HepG2 (cell line): ENCODE data around the gene ZNF3. TPM values are rescaled to one million over a fixed set of nuclear protein-coding genes. Genes with fewer than 3 reads are reported as not detected.

Experiments
- CENPBD1 ChIP-seq: sonication (generic); formaldehyde crosslinking; IDR thresholded peaks from 2 replicates; pipeline ENCODE4 v1.8.0; 2022; ENCODE audit warnings: missing genetic modification reagents, low read depth, mild to moderate bottlenecking, borderline replicate concordance
- FOSL1 ChIP-seq: sonication (generic); formaldehyde crosslinking; IDR thresholded peaks from 2 replicates; pipeline ENCODE4 v1.9.0; 2021; ENCODE audit warnings: missing genetic modification reagents, borderline replicate concordance
- NCOA5 ChIP-seq: sonication (generic); formaldehyde crosslinking; IDR thresholded peaks from 2 replicates; pipeline ENCODE4 v1.4.0; 2020; ENCODE audit warnings: missing genetic modification reagents
- NFYB ChIP-seq: sonication (generic); formaldehyde crosslinking; IDR thresholded peaks from 2 replicates; pipeline ENCODE4 v1.4.0; 2020; ENCODE audit warnings: missing genetic modification reagents
- NPAS2 ChIP-seq: sonication (generic); formaldehyde crosslinking; IDR thresholded peaks from 2 replicates; pipeline ENCODE4 v1.8.0; 2022; ENCODE audit warnings: mild to moderate bottlenecking, missing genetic modification reagents, borderline replicate concordance
- SUZ12 ChIP-seq: fragments of 150-350 bp; IDR thresholded peaks from 2 replicates; pipeline ENCODE4 v1.6.1; 2014; ENCODE audit warnings: low read depth, low read length
- TBX2 ChIP-seq: sonication (generic); formaldehyde crosslinking; IDR thresholded peaks from 2 replicates; pipeline ENCODE4 v1.5.0; 2020; ENCODE audit warnings: missing genetic modification reagents, mild to moderate bottlenecking, borderline replicate concordance
- YEATS2 ChIP-seq: sonication (generic); formaldehyde crosslinking; IDR thresholded peaks from 2 replicates; pipeline ENCODE4 v1.4.0; 2020; ENCODE audit warnings: missing genetic modification reagents, borderline replicate concordance
- ZNF329 ChIP-seq: sonication (generic); formaldehyde crosslinking; IDR thresholded peaks from 2 replicates; pipeline ENCODE4 v1.9.0; 2021; ENCODE audit warnings: low read depth, mild to moderate bottlenecking, missing genetic modification reagents
- ZNF510 ChIP-seq: sonication (generic); formaldehyde crosslinking; IDR thresholded peaks from 2 replicates; pipeline ENCODE4 v1.4.0; 2020; ENCODE audit warnings: low read depth, mild to moderate bottlenecking, missing genetic modification reagents
- ZNF816 ChIP-seq: sonication (generic); formaldehyde crosslinking; IDR thresholded peaks from 2 replicates; pipeline ENCODE4 v1.8.0; 2022; ENCODE audit warnings: missing genetic modification reagents, mild to moderate bottlenecking, borderline replicate concordance
- polyA plus RNA-seq, 8 experiments: library from polyadenylated mRNA; depleted of rRNA in 3 of 8; stranded (reverse) in 7 of 8; unstranded in 1 of 8; fragments of >200 nt; fragmentation: Illumina TruSeq in 4 of 8; extraction: Trizol in 4 of 8; gene quantifications; 2 replicates each; pipeline versions ENCODE4 v1.2.1 to v1.2.3, GENCODE V29; 2011 to 2016; ENCODE audit warnings: low read depth in 4 of 8, missing spikeins in 1 of 8, mixed read lengths in 1 of 8; ENCODE audit not compliant: insufficient read depth in 1 of 8
- total RNA-seq, 5 experiments: library from RNA; depleted of rRNA; stranded (reverse); fragments of >200 nt; fragmentation: Illumina TruSeq; extraction: Trizol; gene quantifications; 2 replicates each; pipeline ENCODE4 v1.2.3, GENCODE V29; 2016; ENCODE audit warnings: low read depth in 1 of 5
- TF ChIP-seq, protein P1 (sequence below): sonication (generic); formaldehyde crosslinking; IDR thresholded peaks from 2 replicates; pipeline ENCODE4 v1.5.1; 2020; ENCODE audit warnings: mild to moderate bottlenecking, missing genetic modification reagents, borderline replicate concordance
- TF ChIP-seq, protein P2 (sequence below): sonication (generic); formaldehyde crosslinking; IDR thresholded peaks from 2 replicates; pipeline ENCODE4 v1.5.0; 2020; ENCODE audit warnings: mild to moderate bottlenecking, low read depth, missing genetic modification reagents, borderline replicate concordance
- TF ChIP-seq, protein P3 (sequence below): IDR thresholded peaks from 2 replicates; pipeline ENCODE4 v1.6.1; 2016

ZNF3 gene
- total and polyA plus RNA-seq, 2 of the 13 experiments (the other 11 are each of a cell fraction or from before 2014, with no cell fraction given): 33.7 to 56.9 TPM

- TF ChIP-seq, protein P1, sequence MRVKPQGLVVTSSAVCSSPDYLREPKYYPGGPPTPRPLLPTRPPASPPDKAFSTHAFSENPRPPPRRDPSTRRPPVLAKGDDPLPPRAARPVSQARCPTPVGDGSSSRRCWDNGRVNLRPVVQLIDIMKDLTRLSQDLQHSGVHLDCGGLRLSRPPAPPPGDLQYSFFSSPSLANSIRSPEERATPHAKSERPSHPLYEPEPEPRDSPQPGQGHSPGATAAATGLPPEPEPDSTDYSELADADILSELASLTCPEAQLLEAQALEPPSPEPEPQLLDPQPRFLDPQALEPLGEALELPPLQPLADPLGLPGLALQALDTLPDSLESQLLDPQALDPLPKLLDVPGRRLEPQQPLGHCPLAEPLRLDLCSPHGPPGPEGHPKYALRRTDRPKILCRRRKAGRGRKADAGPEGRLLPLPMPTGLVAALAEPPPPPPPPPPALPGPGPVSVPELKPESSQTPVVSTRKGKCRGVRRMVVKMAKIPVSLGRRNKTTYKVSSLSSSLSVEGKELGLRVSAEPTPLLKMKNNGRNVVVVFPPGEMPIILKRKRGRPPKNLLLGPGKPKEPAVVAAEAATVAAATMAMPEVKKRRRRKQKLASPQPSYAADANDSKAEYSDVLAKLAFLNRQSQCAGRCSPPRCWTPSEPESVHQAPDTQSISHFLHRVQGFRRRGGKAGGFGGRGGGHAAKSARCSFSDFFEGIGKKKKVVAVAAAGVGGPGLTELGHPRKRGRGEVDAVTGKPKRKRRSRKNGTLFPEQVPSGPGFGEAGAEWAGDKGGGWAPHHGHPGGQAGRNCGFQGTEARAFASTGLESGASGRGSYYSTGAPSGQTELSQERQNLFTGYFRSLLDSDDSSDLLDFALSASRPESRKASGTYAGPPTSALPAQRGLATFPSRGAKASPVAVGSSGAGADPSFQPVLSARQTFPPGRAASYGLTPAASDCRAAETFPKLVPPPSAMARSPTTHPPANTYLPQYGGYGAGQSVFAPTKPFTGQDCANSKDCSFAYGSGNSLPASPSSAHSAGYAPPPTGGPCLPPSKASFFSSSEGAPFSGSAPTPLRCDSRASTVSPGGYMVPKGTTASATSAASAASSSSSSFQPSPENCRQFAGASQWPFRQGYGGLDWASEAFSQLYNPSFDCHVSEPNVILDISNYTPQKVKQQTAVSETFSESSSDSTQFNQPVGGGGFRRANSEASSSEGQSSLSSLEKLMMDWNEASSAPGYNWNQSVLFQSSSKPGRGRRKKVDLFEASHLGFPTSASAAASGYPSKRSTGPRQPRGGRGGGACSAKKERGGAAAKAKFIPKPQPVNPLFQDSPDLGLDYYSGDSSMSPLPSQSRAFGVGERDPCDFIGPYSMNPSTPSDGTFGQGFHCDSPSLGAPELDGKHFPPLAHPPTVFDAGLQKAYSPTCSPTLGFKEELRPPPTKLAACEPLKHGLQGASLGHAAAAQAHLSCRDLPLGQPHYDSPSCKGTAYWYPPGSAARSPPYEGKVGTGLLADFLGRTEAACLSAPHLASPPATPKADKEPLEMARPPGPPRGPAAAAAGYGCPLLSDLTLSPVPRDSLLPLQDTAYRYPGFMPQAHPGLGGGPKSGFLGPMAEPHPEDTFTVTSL (CRISPR knock-in tag): no peak
- no peak for TF ChIP-seq NCOA5 (CRISPR knock-in tag)
- no peak for TF ChIP-seq NFYB (CRISPR knock-in tag)
- TF ChIP-seq TBX2: no peak
- no peak for TF ChIP-seq ZNF329 (CRISPR knock-in tag)
- no peak for TF ChIP-seq ZNF510
- no peak for TF ChIP-seq NPAS2 (CRISPR knock-in tag)
- no peak for TF ChIP-seq CENPBD1 (CRISPR knock-in tag)
- TF ChIP-seq, protein P2, sequence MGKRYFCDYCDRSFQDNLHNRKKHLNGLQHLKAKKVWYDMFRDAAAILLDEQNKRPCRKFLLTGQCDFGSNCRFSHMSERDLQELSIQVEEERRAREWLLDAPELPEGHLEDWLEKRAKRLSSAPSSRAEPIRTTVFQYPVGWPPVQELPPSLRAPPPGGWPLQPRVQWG (CRISPR knock-in tag): no peak
- TF ChIP-seq, protein P3, sequence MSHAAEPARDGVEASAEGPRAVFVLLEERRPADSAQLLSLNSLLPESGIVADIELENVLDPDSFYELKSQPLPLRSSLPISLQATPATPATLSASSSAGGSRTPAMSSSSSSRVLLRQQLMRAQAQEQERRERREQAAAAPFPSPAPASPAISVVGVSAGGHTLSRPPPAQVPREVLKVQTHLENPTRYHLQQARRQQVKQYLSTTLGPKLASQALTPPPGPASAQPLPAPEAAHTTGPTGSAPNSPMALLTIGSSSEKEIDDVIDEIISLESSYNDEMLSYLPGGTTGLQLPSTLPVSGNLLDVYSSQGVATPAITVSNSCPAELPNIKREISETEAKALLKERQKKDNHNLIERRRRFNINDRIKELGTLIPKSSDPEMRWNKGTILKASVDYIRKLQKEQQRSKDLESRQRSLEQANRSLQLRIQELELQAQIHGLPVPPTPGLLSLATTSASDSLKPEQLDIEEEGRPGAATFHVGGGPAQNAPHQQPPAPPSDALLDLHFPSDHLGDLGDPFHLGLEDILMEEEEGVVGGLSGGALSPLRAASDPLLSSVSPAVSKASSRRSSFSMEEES (CRISPR knock-in tag): no peak
- no peak for TF ChIP-seq FOSL1 (CRISPR knock-in tag)
- no peak for TF ChIP-seq ZNF816 (CRISPR knock-in tag)
- no peak for TF ChIP-seq YEATS2 (CRISPR knock-in tag)
- TF ChIP-seq SUZ12: no peak
These were observed 32.8 kb downstream of the ZNF3 start (continued) for GRCh38 chr7:100048680-100049079.
